22Rv1 (cell line): ENCODE data around the gene CIDEB.

Source experiments
- H3K27ac ChIP-seq: fragments of 450-650 bp; 2 replicates; pipeline ENCODE4 v1.5.1; 2017
- ZFX ChIP-seq: fragments of 450-650 bp; IDR thresholded peaks from 2 replicates; pipeline ENCODE4 v1.6.1; 2017; ENCODE audit warnings: antibody characterized with exemption, borderline replicate concordance
- TF ChIP-seq, protein P1 (sequence below): fragments of 450-650 bp; IDR thresholded peaks from 2 replicates; pipeline ENCODE4 v1.5.1; 2017; ENCODE audit warnings: mild to moderate bottlenecking

The CIDEB gene

GRCh38 chr14:24337824-24338175 lies 30.0 kb upstream of the CIDEB start:
- no peak overlapping the region for H3K27ac ChIP-seq
- TF ChIP-seq, protein P1, sequence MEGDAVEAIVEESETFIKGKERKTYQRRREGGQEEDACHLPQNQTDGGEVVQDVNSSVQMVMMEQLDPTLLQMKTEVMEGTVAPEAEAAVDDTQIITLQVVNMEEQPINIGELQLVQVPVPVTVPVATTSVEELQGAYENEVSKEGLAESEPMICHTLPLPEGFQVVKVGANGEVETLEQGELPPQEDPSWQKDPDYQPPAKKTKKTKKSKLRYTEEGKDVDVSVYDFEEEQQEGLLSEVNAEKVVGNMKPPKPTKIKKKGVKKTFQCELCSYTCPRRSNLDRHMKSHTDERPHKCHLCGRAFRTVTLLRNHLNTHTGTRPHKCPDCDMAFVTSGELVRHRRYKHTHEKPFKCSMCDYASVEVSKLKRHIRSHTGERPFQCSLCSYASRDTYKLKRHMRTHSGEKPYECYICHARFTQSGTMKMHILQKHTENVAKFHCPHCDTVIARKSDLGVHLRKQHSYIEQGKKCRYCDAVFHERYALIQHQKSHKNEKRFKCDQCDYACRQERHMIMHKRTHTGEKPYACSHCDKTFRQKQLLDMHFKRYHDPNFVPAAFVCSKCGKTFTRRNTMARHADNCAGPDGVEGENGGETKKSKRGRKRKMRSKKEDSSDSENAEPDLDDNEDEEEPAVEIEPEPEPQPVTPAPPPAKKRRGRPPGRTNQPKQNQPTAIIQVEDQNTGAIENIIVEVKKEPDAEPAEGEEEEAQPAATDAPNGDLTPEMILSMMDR = no peak
- no peak for TF ChIP-seq ZFX

DNA sequence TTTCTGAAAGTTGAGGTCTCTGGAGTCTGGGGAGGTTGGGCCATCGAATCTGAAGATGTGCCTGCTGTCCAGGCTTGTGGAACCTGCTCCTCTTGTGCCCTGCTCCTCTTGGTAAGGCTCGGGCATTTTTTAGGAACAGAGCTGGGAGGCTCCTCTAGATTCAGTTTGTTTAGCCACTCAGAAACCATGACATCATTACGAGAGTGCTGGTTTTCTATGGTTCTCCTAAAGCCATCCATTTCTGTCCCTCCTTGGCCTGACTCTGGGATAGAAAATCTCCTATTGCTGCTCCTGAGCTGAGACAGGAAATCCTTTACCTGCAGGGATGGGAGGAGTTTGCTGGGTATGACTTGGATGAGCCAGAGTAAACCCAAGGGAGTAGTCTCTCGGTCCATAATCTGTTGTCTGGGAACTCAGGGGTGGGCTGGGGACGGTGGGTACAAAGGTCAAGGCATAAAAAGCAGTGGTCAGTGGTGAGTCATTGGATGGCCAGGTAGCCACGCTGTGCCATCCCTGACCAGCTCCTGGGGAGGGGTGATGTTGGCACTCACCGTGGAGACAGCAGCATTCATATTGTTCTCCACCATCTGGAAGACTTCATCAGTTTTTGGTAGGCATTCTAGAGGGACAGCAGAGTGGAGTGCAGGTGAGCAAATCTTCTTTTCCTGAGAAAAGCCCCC lies 29.5 kb upstream of the CIDEB start:
- H3K27ac ChIP-seq = no peak overlapping the region
- no peak for TF ChIP-seq ZFX
- TF ChIP-seq, protein P1 = no peak

DNA sequence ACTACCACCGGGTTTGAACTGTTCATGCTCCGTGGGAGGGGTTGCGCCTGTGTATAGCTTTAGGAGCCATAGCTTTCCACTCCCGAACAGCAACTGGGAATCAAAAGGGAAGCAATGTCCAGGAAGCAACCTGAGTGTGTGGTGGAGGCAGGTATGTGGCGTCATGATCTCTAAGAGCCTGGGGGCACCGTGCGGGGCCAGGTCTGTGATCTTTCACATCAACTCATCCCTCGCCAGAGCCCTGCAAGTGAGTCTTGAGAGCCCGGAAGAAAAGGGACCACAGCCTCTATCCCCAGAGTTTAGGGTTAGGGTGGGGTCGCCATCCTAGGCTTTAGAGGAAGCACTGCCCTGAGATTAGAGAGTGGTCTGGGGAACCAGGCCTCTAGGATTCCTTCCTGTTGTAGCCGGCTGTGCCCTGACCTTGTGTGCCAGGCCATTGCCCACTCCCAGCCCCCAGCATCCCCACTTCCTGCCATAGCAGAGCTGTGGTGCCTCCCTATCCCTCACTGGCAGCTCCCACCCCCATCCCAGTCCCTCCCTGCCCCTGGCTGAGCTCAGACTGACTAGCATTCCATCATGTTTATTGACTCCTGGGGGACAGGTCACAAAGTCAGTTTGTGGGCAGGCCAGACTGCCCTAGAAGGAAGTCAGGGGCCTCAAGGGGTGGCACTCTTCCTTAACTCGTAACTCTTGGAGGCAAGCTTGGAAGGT lies 27.8 kb upstream of the CIDEB start:
- TF ChIP-seq, protein P1 = no peak
- no peak for TF ChIP-seq ZFX
- no peak overlapping the region for H3K27ac ChIP-seq

GRCh38 chr14:24334431-24335291 lies 26.9 kb upstream of the CIDEB start, which contains the start of gene ADCY4:
Gene ADCY4, minus strand, starts transcription at chr14:24335071. Its CDS starts 419 bp downstream, at chr14:24334652.
- peak within 1 kb of the TSS; percentile 73 for H3K27ac ChIP-seq
- TF ChIP-seq, protein P1 = no peak
- no peak for TF ChIP-seq ZFX

GRCh38 chr14:24332268-24332993 lies 24.7 kb upstream of the CIDEB start:
- peak overlapping the region; percentile 73 for H3K27ac ChIP-seq
- TF ChIP-seq, protein P1 = peak; percentile 75
- TF ChIP-seq ZFX = no peak

GRCh38 chr14:24331731-24332267 lies 24.0 kb upstream of the CIDEB start:
- TF ChIP-seq, protein P1 = no peak
- no peak for TF ChIP-seq ZFX

More at GRCh38 chr14:24331731-24332267, 24.0 kb upstream of the CIDEB start:
- H3K27ac ChIP-seq = peak overlapping the region; percentile 73
